HEK293 (cell line): ENCODE results near the gene CKLF.

Experiments
- GLIS1 ChIP-seq: fragments of 450-650 bp; formaldehyde crosslinking; IDR thresholded peaks from 2 replicates; pipeline ENCODE4 v1.5.1; 2016; ENCODE audit warnings: missing biosample characterization, missing genetic modification characterization
- KLF16 ChIP-seq: fragments of 450-650 bp; formaldehyde crosslinking; IDR thresholded peaks from 2 replicates; pipeline ENCODE4 v1.5.1; 2017; ENCODE audit warnings: missing biosample characterization, missing genetic modification characterization
- OVOL3 ChIP-seq: fragments of 450-650 bp; formaldehyde crosslinking; IDR thresholded peaks from 2 replicates; pipeline ENCODE4 v1.5.1; 2016; ENCODE audit warnings: missing biosample characterization, missing genetic modification characterization
- REST ChIP-seq: fragments of 450-650 bp; formaldehyde crosslinking; IDR thresholded peaks from 2 replicates; pipeline ENCODE4 v1.5.1; 2016; ENCODE audit warnings: missing biosample characterization, missing genetic modification characterization
- TSHZ1 ChIP-seq: fragments of 450-650 bp; formaldehyde crosslinking; IDR thresholded peaks from 2 replicates; pipeline ENCODE4 v1.5.1; 2016; ENCODE audit warnings: missing biosample characterization, missing genetic modification characterization, borderline replicate concordance
- ZBTB48 ChIP-seq: fragments of 450-650 bp; formaldehyde crosslinking; IDR thresholded peaks from 2 replicates; pipeline ENCODE4 v1.5.1; 2016; ENCODE audit warnings: missing biosample characterization, missing genetic modification characterization
- ZBTB6 ChIP-seq: fragments of 450-650 bp; formaldehyde crosslinking; IDR thresholded peaks from 2 replicates; pipeline ENCODE4 v1.5.1; 2017; ENCODE audit warnings: missing biosample characterization, missing genetic modification characterization
- ZBTB8A ChIP-seq: fragments of 450-650 bp; formaldehyde crosslinking; IDR thresholded peaks from 2 replicates; pipeline ENCODE4 v1.5.1; 2016; ENCODE audit warnings: missing biosample characterization, missing genetic modification characterization
- ZFHX2 ChIP-seq: fragments of 450-650 bp; formaldehyde crosslinking; conservative IDR thresholded peaks from 2 replicates; pipeline ENCODE4 v1.5.1; 2016; ENCODE audit warnings: missing biosample characterization, missing genetic modification characterization
- ZNF10 ChIP-seq: fragments of 450-650 bp; formaldehyde crosslinking; IDR thresholded peaks from 2 replicates; pipeline ENCODE4 v1.5.1; 2017; ENCODE audit warnings: missing biosample characterization, missing genetic modification characterization
- ZNF121 ChIP-seq: fragments of 450-650 bp; formaldehyde crosslinking; IDR thresholded peaks from 2 replicates; pipeline ENCODE4 v1.5.1; 2016; ENCODE audit warnings: missing biosample characterization, missing genetic modification characterization
- ZNF2 ChIP-seq: fragments of 450-650 bp; formaldehyde crosslinking; IDR thresholded peaks from 2 replicates; pipeline ENCODE4 v1.5.1; 2016; ENCODE audit warnings: missing biosample characterization, missing genetic modification characterization
- ZNF202 ChIP-seq: fragments of 450-650 bp; formaldehyde crosslinking; IDR thresholded peaks from 2 replicates; pipeline ENCODE4 v1.5.1; 2016; ENCODE audit warnings: missing biosample characterization, missing genetic modification characterization, borderline replicate concordance
- ZNF335 ChIP-seq: fragments of 450-650 bp; formaldehyde crosslinking; conservative IDR thresholded peaks from 2 replicates; pipeline ENCODE4 v1.5.1; 2016; ENCODE audit warnings: missing biosample characterization, missing genetic modification characterization
- ZNF341 ChIP-seq: fragments of 450-650 bp; formaldehyde crosslinking; IDR thresholded peaks from 2 replicates; pipeline ENCODE4; 2016; ENCODE audit warnings: low read depth, missing biosample characterization, missing genetic modification characterization
- ZNF423 ChIP-seq: fragments of 450-650 bp; formaldehyde crosslinking; IDR thresholded peaks from 2 replicates; pipeline ENCODE4 v1.5.1; 2016; ENCODE audit warnings: missing biosample characterization, missing genetic modification characterization
- ZNF514 ChIP-seq: fragments of 450-650 bp; formaldehyde crosslinking; IDR thresholded peaks from 2 replicates; pipeline ENCODE4 v1.5.1; 2016; ENCODE audit warnings: missing biosample characterization, missing genetic modification characterization
- ZNF580 ChIP-seq: fragments of 450-650 bp; formaldehyde crosslinking; IDR thresholded peaks from 2 replicates; pipeline ENCODE4 v1.5.1; 2016; ENCODE audit warnings: missing biosample characterization, missing genetic modification characterization
- ZNF600 ChIP-seq: fragments of 450-650 bp; formaldehyde crosslinking; IDR thresholded peaks from 2 replicates; pipeline ENCODE4 v1.5.1; 2016; ENCODE audit warnings: missing biosample characterization, missing genetic modification characterization
- ZNF791 ChIP-seq: fragments of 450-650 bp; formaldehyde crosslinking; IDR thresholded peaks from 2 replicates; pipeline ENCODE4 v1.5.1; 2016; ENCODE audit warnings: missing biosample characterization, missing genetic modification characterization
- ZSCAN5A ChIP-seq: fragments of 450-650 bp; formaldehyde crosslinking; IDR thresholded peaks from 2 replicates; pipeline ENCODE4 v1.5.1; 2016; ENCODE audit warnings: missing biosample characterization, missing genetic modification characterization
- TF ChIP-seq, protein P1 (sequence below): fragments of 450-650 bp; formaldehyde crosslinking; IDR thresholded peaks from 2 replicates; pipeline ENCODE4 v1.5.1; 2016; ENCODE audit warnings: missing biosample characterization, missing genetic modification characterization
- TF ChIP-seq, protein P2 (sequence below): fragments of 450-650 bp; formaldehyde crosslinking; IDR thresholded peaks from 2 replicates; pipeline ENCODE4 v1.5.1; 2016; ENCODE audit warnings: missing biosample characterization, missing genetic modification characterization
- TF ChIP-seq, protein P3 (sequence below): fragments of 450-650 bp; formaldehyde crosslinking; IDR thresholded peaks from 2 replicates; pipeline ENCODE4 v1.5.1; 2016; ENCODE audit warnings: missing biosample characterization, missing genetic modification characterization

Gene CKLF

DNA sequence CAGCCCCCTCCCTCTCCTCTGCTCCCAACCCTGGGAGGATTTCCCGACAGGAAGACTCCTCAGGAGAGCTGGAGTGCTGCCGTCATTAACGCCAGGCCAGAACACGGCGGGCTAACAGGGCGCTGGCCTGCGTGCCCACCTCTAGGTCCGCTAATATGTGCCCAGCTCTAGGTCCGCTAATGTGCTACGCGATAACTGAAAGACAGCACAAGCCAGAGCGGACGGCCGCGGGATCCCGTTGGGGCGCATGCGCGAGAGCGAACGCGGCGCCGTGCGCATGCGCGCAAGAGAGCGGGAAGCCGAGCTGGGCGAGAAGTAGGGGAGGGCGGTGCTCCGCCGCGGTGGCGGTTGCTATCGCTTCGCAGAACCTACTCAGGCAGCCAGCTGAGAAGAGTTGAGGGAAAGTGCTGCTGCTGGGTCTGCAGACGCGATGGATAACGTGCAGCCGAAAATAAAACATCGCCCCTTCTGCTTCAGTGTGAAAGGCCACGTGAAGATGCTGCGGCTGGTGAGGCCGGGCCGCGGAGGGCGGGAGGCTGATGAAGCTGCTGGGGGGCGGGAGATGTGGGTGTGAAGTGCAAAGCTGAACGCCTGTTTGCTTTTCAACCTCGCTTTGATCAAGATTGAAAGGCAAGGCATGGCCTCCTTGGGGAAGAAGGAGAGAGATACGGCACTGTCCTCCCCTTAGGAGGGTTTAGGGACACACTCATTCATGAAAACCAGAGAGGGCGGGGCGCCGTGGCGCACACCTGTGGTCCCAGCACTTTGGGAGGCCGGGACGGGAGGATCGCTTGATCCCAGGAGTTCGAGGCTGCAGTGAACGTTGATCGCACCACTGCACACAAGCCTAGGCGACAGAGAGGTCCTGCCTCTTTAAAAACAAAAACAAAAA is at the start of gene CKLF (continued):
- TF ChIP-seq, protein P1, sequence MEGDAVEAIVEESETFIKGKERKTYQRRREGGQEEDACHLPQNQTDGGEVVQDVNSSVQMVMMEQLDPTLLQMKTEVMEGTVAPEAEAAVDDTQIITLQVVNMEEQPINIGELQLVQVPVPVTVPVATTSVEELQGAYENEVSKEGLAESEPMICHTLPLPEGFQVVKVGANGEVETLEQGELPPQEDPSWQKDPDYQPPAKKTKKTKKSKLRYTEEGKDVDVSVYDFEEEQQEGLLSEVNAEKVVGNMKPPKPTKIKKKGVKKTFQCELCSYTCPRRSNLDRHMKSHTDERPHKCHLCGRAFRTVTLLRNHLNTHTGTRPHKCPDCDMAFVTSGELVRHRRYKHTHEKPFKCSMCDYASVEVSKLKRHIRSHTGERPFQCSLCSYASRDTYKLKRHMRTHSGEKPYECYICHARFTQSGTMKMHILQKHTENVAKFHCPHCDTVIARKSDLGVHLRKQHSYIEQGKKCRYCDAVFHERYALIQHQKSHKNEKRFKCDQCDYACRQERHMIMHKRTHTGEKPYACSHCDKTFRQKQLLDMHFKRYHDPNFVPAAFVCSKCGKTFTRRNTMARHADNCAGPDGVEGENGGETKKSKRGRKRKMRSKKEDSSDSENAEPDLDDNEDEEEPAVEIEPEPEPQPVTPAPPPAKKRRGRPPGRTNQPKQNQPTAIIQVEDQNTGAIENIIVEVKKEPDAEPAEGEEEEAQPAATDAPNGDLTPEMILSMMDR (tag by site-specific recombination): 0 out of 2 replicates have a peak, but pooled peaks have one; percentile 24
- TF ChIP-seq ZNF121 (tag by site-specific recombination) (no peak), ZFHX2 (tag by site-specific recombination) (peak; percentile 83), ZNF600 (tag by site-specific recombination) (peak; percentile 89), ZNF2 (tag by site-specific recombination) (peak; percentile 73), KLF16 (tag by site-specific recombination) (peak; percentile 94), TSHZ1 (no peak), ZSCAN5A (tag by site-specific recombination) (peak; percentile 68; the same call in 1 of the 2 replicates), ZBTB6 (peak; percentile 71), GLIS1 (peak; percentile 58), REST (no peak), ZBTB8A (tag by site-specific recombination) (peak; percentile 91), ZNF10 (tag by site-specific recombination) (peak; percentile 64; the same call in 1 of the 2 replicates), ZNF423 (tag by site-specific recombination) (no peak), ZNF791 (tag by site-specific recombination) (no peak), ZBTB48 (tag by site-specific recombination) (0 out of 2 replicates have a peak, but pooled peaks have one; percentile 20), ZNF580 (tag by site-specific recombination) (peak; percentile 47; the same call in 1 of the 2 replicates), OVOL3 (peak; percentile 45; the same call in 1 of the 2 replicates), ZNF514 (tag by site-specific recombination) (no peak), ZNF335 (peak; percentile 80), ZNF202 (tag by site-specific recombination) (no peak), ZNF341 (tag by site-specific recombination) (peak; percentile 98)
- TF ChIP-seq, protein P2, sequence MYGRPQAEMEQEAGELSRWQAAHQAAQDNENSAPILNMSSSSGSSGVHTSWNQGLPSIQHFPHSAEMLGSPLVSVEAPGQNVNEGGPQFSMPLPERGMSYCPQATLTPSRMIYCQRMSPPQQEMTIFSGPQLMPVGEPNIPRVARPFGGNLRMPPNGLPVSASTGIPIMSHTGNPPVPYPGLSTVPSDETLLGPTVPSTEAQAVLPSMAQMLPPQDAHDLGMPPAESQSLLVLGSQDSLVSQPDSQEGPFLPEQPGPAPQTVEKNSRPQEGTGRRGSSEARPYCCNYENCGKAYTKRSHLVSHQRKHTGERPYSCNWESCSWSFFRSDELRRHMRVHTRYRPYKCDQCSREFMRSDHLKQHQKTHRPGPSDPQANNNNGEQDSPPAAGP (tag by site-specific recombination): peak; percentile 69; the same call in 1 of the 2 replicates
- TF ChIP-seq, protein P3, sequence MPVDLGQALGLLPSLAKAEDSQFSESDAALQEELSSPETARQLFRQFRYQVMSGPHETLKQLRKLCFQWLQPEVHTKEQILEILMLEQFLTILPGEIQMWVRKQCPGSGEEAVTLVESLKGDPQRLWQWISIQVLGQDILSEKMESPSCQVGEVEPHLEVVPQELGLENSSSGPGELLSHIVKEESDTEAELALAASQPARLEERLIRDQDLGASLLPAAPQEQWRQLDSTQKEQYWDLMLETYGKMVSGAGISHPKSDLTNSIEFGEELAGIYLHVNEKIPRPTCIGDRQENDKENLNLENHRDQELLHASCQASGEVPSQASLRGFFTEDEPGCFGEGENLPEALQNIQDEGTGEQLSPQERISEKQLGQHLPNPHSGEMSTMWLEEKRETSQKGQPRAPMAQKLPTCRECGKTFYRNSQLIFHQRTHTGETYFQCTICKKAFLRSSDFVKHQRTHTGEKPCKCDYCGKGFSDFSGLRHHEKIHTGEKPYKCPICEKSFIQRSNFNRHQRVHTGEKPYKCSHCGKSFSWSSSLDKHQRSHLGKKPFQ (tag by site-specific recombination): peak; percentile 74; the same call in 1 of the 2 replicates
